ENCODE measurements around the gene MEOX2.

MEOX2 gene

DNA sequence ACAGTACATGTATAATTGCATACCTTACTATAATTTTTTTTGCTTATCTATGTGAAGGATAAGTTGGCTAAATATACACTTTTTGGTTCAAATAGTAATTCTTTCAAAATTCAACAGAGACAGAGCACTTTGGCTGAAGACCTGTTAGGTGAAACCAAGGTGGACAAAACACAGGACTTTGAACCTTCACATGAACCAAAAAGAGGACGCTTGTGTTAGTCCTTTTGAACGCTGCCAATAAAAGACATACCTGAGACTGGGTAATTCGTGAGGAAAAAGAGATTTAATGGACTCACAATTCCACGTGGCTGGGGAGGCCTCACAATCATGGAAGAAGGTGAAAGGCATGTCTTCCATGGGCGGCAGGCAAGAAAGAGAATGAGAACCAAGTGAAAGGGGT, 120.0 kb downstream of the MEOX2 start:
- in situ Hi-C loops (cut with MboI; ENCODE audit: low sequenced_read_pairs), result no loop called here

GRCh38 chr7:15561835-15562234, 124.6 kb downstream of the MEOX2 start, which contains the start of gene AGMO:
Gene AGMO, minus strand, starts transcription at chr7:15562015.
- in situ Hi-C loops (cut with MboI; ENCODE audit: low sequenced_read_pairs), result no loop called here
